A673 (cell line): ENCODE measurements around the gene SLC48A1. TPM values are rescaled to one million over a fixed set of nuclear protein-coding genes. Genes with fewer than 3 reads are reported as not detected.

Experiments
- BruUV-seq: library from RNA; stranded (reverse); fragments of 400-500 nt; replicated peaks from 2 replicates; lab custom pipeline; 2021; lab: Mats Ljungman, UMichigan
- CTCF ChIA-PET: fragments of 300-600 bp; sonication (Branson Sonifier 250); formaldehyde crosslinking; loops from one replicate; lab custom pipeline; 2022; ENCODE audit warnings: antibody characterized with exemption; lab: Charles Lee
- POLR2A ChIA-PET: fragments of 300-600 bp; sonication (Branson Sonifier 250); formaldehyde crosslinking; loops from one replicate; lab custom pipeline; 2022; ENCODE audit warnings: antibody characterized with exemption; ENCODE audit not compliant: low non-redundant PET; lab: Charles Lee
- DNase-seq: peaks from one replicate; pipeline ENCODE4 v3.0.0-alpha.2; 2015; ENCODE audit warnings: low spot score
- H3K27ac ChIP-seq: fragments of 200-600 bp; sonication (generic); 2 replicates; pipeline ENCODE4 v1.5.1; 2016; ENCODE audit warnings: mixed run types, low read depth, mild to moderate bottlenecking, mixed read lengths, antibody characterized with exemption, low read length; ENCODE audit not compliant: poor library complexity, severe bottlenecking
- H3K27me3 ChIP-seq: fragments of 200-600 bp; sonication (generic); replicated peaks from 2 replicates; pipeline ENCODE4 v1.6.1; 2017; ENCODE audit warnings: mixed run types, low read depth, mild to moderate bottlenecking, mixed read lengths, antibody characterized with exemption, low read length; ENCODE audit not compliant: insufficient read depth, poor library complexity
- H3K36me3 ChIP-seq: fragments of 200-600 bp; sonication (generic); 2 replicates; pipeline ENCODE4 v1.6.1; 2016; ENCODE audit warnings: mixed run types, mild to moderate bottlenecking, mixed read lengths, antibody characterized with exemption, low read length; ENCODE audit not compliant: insufficient read depth, poor library complexity, severe bottlenecking
- H3K4me1 ChIP-seq: fragments of 200-600 bp; sonication (generic); 2 replicates; pipeline ENCODE4 v1.6.1; 2017; ENCODE audit warnings: mixed run types, mild to moderate bottlenecking, mixed read lengths, antibody characterized with exemption, low read length; ENCODE audit not compliant: insufficient read depth, poor library complexity, severe bottlenecking
- H3K4me3 ChIP-seq: fragments of 200-600 bp; sonication (generic); 2 replicates; pipeline ENCODE4 v1.5.1; 2016; ENCODE audit warnings: low read depth, mixed run types, mild to moderate bottlenecking, mixed read lengths, low read length; ENCODE audit not compliant: poor library complexity, severe bottlenecking
- H3K9me3 ChIP-seq: fragments of 200-600 bp; sonication (generic); 2 replicates; pipeline ENCODE4 v1.6.1; 2016; ENCODE audit warnings: mixed run types, low read depth, mild to moderate bottlenecking, mixed read lengths, antibody characterized with exemption, low read length; ENCODE audit not compliant: poor library complexity, severe bottlenecking
- CTCF ChIP-seq: fragments of 300-800, 200-600 bp; sonication (generic); conservative IDR thresholded peaks from 2 replicates; pipeline ENCODE4 v1.5.1; 2017; ENCODE audit warnings: low read depth, mild to moderate bottlenecking, antibody characterized with exemption, low read length, moderate library complexity, mixed read lengths
- EZH2 ChIP-seq: fragments of 200-600 bp; sonication (generic); IDR thresholded peaks from 2 replicates; pipeline ENCODE4 v1.6.1; 2017; ENCODE audit warnings: borderline replicate concordance, low read depth, mild to moderate bottlenecking, mixed read lengths, antibody characterized with exemption, low read length; ENCODE audit not compliant: poor library complexity, severe bottlenecking
- intact Hi-C: fragments of 100-400 bp; cut with micrococcal nuclease; formaldehyde crosslinking; loops from one replicate; pipeline ENCODE4 v1.10.0; 2022; ENCODE audit not compliant: unreplicated experiment
- total RNA-seq: library from RNA; stranded (reverse); gene quantifications from 2 replicates; pipeline ENCODE4 v1.2.3, GENCODE V29; 2021

Gene SLC48A1
- total RNA-seq, 1 experiment from 2014 or later, result 39.3 TPM

- CTCF ChIA-PET, result no interaction called here
Measured at GRCh38 chr12:47804171-47804570, 31.1 kb downstream of the SLC48A1 start.

GRCh38 chr12:47805417-47805816 is 32.4 kb downstream of the SLC48A1 start:
- H3K4me3 ChIP-seq, result no peak overlapping the region
- H3K27ac ChIP-seq, result no peak overlapping the region
- peaks cover 18% of the 10 kb centered on the region for H3K4me1 ChIP-seq
- ChIA-PET POLR2A (no interaction called here), CTCF (no interaction called here)
- no peaks in the 10 kb centered on the region for H3K36me3 ChIP-seq
- no peak for DNase-seq
- no peaks in the 10 kb centered on the region for H3K9me3 ChIP-seq
- H3K27me3 ChIP-seq, result no peaks in the 10 kb centered on the region
- BruUV-seq, result no TSS peak
- TF ChIP-seq CTCF (no peak), EZH2 (no peak)
- intact Hi-C loops, result no loop called here

More at GRCh38 chr12:47804171-47804570, 31.1 kb downstream of the SLC48A1 start:
- no TSS peak for BruUV-seq
- TF ChIP-seq CTCF, result no peak
- no peak for TF ChIP-seq EZH2
- Histone ChIP-seq H3K27me3 (no peaks in the 10 kb centered on the region), H3K9me3 (no peaks in the 10 kb centered on the region), H3K36me3 (no peaks in the 10 kb centered on the region), H3K4me3 (no peak overlapping the region), H3K4me1 (peaks cover 8% of the 10 kb centered on the region), H3K27ac (no peak overlapping the region)
- POLR2A ChIA-PET, result no interaction called here
- intact Hi-C loops, result no loop called here
- no peak for DNase-seq

GRCh38 chr12:47807338-47807737 is 34.3 kb downstream of the SLC48A1 start:
- POLR2A ChIA-PET, result interaction anchor here (0.5 to 0.7 kb wide), 2 partner anchors 26 to 49 kb away, joined by 3 to 5 read pairs; partner anchors contain the start of gene RAPGEF3
- no peak for DNase-seq

More at GRCh38 chr12:47807338-47807737, 34.3 kb downstream of the SLC48A1 start:
- TF ChIP-seq CTCF (no peak), EZH2 (no peak)
- peaks cover 37% of the 10 kb centered on the region for H3K4me1 ChIP-seq
- CTCF ChIA-PET, result interaction anchor here (1.0 kb wide), 1 partner anchor 30 kb away, joined by 3 read pairs; no protein-coding TSS in a partner anchor
- no peaks in the 10 kb centered on the region for H3K27me3 ChIP-seq
- no peak overlapping the region for H3K4me3 ChIP-seq
- BruUV-seq, result no TSS peak
- H3K9me3 ChIP-seq, result no peaks in the 10 kb centered on the region
- H3K36me3 ChIP-seq, result no peaks in the 10 kb centered on the region
- intact Hi-C loops, result no loop called here
- H3K27ac ChIP-seq, result no peak overlapping the region
